GM18868 (cell line): ENCODE results near the gene SYT9.
A peak's percentile ranks its signal among the peaks of the same experiment; 100 is the strongest.

Source experiments
- ATAC-seq: cut with Tn5 transposase; IDR thresholded peaks from one replicate; pipeline ENCODE4 v1.9.1; 2021; ENCODE audit warnings: mild to moderate bottlenecking, moderate library complexity; ENCODE audit not compliant: unreplicated experiment

SYT9 gene

GRCh38 chr11:7272373-7272772 lies 20.7 kb downstream of the SYT9 start:
- no peak for ATAC-seq

DNA sequence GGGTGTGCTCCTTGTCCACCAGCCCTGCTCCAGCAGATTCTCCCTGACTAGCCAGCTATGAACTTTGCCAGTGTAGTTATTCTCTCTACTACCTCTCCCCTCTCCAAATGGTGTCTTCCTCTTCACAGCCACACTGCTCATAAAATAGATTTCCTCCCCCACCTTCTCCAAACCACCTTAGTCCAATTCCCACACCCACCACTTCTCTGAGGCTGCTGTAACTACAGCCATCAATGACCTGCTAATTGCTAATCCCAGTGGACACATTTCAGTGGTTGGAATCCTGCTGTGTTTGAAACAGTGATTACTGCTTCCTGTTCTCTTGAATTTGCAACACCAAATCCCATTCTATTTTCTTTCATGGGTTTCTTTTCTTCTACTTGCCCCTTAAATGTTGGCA lies 23.4 kb downstream of the SYT9 start:
- no peak for ATAC-seq

DNA sequence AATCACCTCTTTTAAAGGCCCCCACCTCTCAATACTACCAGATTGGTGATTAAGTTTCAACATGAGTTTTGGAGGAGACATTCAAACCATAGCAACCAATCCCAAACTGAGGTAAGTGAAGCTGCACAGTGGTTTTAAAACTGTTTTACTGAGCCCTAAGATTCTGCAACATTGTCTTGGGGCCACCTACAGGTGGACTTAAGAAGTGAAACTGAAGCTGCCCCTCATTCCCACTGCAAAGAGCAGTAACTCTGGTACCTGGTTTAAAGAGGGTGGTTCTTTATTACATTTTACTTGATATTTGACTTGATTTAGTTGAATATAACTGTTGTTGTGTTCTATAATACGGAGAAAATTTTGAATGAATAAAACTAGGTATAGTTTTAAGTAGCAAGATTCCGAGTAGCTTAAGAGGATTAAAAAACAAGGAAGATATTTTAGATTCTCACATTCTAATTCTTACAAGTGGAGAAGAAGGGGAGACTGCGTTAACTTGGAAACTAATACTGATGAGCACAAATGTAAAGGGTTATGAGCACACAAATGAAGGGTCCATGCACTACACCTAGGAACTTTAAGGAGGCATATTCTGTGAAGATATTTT lies 26.7 kb downstream of the SYT9 start:
- peak; percentile 86 for ATAC-seq

GRCh38 chr11:7279676-7280075 lies 28.0 kb downstream of the SYT9 start:
- no peak for ATAC-seq

DNA sequence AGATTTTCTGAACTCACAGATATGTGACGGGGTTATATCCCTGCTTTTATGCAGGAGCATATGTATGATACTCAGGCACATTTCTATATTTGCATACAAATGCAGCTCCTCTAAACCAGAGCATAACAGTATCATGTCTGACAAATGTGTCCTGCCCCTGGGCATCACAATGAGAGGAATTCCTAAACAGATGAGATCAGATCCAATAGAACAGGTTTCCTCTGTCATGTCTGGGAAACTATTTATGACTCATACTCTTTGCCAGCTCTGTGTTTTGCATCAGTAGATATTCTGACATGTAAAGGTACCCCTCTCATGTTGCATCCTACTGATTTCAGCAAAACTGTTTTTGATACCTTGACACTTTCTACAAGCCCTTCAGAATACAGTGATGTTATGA lies 29.4 kb downstream of the SYT9 start:
- ATAC-seq, result no peak

- ATAC-seq, result no peak
These were observed 30.1 kb downstream of the SYT9 start for GRCh38 chr11:7281809-7282208.

DNA sequence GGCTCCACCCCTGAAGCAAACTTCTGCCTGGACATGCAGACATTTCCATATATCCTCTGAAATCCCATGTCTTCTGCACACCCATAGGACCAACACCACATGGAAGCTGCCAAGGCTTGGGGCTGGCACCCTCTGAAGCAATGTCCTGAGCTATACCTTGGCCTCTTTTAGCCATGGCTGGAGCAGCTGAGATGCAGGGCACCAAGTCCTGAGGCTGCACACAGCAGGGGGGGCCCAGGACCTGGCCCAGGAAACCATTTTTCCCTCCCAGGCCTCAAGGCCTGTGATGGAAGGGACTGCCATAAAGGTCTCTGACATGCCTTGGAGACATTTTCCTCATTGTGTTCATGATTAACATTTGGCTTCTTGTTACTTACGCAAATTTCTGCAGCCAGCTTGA lies 34.5 kb downstream of the SYT9 start:
- ATAC-seq, result no peak

DNA sequence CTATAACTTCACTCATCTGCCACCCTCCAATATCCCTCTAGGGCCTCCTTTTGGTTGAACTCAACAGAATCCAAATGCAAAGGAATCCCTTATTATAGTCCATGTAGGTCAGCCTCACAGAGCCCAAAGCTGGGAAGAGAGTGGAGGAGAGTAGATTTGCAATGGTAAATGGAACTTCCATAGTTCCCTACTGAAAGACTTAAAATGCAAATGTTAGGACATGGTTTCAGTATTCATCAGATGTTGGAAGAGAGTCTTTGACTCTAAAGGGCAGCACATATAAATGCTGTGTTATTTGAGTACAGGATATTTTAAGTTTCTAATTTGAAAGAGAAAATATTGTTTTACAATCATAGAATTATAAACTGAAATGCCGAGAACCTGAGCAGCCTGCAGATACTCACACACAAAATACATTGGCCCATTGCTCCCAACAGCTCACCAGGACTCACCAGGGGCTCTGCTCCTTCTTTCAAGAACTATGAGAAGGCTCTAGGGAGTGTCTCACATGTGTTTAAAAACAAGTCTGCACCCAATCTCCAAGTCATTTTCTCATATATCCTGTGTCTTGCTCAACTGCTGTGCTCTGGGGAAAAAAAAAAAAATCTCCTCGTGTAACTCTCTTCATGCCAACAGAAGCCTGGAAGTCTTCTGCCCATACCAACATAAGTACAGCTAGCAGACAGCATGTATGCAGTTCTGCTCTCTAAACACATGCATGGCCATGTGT lies 39.6 kb downstream of the SYT9 start:
- ATAC-seq, result no peak

DNA sequence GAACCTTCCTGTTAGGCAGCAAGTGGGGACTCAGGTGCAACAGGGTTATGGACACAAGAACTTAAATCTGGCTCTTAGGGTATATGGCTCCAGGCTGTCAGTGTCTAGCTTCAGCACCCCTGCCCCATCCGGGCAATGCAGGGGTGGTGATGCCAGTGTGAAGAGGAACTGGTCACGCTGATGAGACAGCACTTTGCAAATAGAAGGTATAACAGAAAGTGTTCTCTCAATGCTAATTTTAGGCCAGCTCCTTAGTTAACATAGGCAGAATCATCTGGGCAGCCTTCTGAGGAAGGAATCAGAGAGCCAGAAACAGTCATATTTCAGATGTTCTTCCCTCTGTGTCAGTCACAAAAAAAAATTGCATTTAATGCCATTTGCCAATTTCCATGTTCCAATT lies 41.2 kb downstream of the SYT9 start:
- no peak for ATAC-seq

GRCh38 chr11:7299393-7299792 lies 47.7 kb downstream of the SYT9 start:
- ATAC-seq, result no peak

DNA sequence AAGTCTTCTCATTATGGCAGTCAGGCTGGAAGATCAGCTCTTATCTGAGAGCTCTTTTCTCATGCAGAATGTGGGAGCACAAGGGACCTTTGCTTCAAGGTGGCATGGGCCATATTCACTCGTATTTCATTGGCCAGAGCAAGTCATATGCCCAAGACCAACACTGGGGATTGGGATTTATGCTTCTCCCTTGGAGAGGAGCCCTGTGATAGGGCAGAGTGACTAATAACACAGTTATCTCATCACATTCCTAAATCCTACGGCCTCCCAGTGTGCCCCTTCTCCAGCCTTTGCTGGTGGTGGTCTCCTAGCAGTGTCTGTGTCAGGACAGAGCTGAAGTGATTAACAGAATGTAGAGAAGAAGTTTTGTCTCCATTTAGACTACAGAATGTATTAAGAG lies 48.6 kb downstream of the SYT9 start:
- ATAC-seq, result no peak

DNA sequence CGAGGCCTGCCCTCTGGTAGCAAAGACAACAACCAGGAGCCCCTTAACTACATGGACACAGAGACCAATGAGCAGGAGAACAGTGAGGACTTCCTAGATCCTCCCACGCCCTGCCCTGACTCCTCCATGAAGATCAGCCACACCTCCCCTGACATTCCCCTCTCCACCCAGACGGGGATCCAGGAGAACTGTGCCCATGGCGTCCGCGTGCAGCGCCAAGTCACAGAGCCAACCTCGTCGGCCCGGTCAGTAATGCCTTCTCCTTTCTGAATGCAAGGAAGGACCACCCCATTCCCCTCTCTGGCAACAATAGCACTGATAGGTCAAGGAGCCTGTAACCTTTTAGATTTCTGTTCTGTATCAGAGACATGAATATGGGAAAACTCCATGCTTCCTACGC lies 51.4 kb downstream of the SYT9 start:
- no peak for ATAC-seq

DNA sequence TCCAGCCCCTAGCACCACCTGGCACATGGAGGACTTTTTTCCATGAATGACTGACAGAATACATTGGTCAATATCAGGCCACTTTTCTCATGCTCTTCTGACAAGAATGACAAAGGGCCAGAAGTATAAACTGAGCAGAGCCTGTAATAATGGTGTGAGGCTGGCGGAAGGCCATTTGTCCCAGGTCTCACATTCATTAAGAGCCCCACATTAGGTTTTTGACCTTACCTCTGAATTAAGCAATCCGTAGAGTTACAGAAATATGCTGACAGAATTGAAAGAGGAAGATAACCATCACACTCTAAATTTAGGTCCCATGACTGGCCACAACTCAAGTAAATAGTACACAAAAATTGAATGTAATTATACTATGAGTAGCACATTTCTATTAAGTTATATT lies 55.2 kb downstream of the SYT9 start:
- no peak for ATAC-seq

DNA sequence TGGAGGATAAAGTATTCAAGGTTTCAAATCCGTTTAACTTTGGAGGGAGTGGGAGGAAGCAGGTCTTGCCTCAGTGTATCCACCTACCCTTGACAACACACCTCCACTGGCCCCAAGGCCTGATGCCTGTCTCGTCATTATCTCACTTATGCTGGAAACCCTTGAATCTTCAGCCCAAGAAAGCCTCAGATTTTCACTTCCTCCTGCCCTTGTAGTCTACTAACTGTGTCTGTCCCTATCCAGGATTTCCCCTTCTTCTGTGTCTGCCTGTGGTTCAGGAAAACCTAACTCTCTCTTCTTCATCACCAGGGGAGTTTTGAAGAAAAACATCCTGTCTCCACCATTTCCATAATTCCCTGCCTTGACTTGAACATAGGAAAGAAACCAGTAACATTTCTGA lies 56.1 kb downstream of the SYT9 start:
- peak; percentile 94 for ATAC-seq

DNA sequence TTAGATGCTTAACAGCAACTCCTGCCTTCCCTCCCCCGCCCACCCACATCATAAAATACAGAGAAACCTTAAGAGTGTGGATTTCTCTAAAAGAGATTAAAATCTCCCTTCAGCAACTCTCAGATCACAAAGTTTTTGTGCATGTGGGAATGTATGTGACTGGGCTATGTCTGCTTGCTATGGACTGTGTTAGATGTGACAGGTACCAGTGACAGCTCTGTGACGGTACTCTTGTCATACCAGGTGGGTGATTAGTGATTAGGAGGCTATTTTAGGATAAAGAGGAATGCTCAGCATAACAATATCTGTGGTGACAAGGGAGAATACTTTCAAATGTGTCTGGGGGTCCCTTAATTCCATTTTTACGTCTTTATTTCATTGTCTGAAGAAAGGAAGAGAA lies 60.2 kb downstream of the SYT9 start:
- ATAC-seq, result no peak

DNA sequence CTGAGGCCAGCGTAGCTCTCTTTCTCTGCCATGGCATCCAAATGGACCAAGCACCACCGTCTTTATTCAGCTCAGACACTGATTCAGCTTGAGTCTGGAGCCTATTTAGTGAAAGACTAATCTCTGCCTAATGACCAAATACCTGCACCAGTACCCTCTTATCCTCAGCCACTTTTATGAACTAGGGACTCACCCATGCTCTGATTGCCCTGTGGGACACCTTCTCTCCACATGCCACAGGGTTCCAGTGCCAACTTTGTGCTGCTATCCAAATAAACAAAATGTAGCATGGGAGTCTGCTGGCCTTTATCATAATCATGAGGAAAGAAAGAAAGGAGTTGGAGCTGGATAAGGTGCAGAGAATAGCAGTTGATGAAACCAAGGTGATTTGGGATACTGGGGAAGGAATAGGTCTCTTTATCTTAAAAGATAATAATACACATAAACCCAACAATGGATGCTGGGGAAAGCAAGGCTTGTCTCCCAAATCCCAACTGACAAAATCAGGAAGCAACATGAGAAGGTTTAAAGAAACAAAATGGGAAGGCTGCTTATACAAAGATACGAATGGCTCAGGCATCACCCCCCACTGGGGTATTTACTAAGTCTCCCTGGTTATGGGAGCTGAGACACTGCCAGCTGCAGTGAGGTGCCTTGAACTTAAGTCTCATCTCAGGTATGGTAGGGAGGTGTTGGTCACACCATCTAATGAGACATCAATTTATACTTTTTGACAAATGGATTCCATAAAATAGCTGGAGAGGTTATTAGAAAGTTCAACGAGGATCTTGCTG lies 63.3 kb downstream of the SYT9 start:
- ATAC-seq, result no peak

GRCh38 chr11:7319501-7319900 lies 67.8 kb downstream of the SYT9 start:
- ATAC-seq, result no peak

GRCh38 chr11:7320306-7320705 lies 68.6 kb downstream of the SYT9 start:
- ATAC-seq, result no peak

GRCh38 chr11:7321473-7322450 lies 70.1 kb downstream of the SYT9 start:
- no peak for ATAC-seq

DNA sequence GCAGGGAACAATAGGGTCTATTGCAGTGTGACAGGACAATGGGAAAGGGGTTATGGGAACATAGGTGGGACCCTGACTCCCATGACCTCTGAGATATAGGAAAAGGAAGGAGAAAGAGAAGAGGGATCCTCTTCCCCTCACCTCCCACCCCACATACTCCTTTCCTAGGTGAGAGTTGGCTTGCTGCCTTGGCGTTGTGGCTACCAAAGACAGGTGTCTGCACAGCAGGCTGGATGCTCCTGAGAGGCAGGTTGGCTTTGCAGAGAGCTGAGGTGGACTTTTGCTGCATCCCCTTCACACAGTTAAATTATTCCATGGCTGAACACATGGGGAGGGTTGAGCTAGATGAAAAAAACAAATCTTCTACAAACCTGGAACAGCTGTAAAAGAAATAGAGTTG lies 80.7 kb downstream of the SYT9 start:
- ATAC-seq, result no peak

- no peak for ATAC-seq
These were observed 81.3 kb downstream of the SYT9 start for GRCh38 chr11:7332962-7333361.
